Activated T-cell treated with anti-CD3 and anti-CD28 coated beads, Interleukin-2, amount 50 U/mL, for 48 hours (primary cell): ENCODE results near the gene ABCF1.

Experiments used
- DNase-seq, 2 experiments: peaks; one replicate each; pipeline ENCODE4 v3.0.0-alpha.2; 2020

Gene ABCF1

DNA sequence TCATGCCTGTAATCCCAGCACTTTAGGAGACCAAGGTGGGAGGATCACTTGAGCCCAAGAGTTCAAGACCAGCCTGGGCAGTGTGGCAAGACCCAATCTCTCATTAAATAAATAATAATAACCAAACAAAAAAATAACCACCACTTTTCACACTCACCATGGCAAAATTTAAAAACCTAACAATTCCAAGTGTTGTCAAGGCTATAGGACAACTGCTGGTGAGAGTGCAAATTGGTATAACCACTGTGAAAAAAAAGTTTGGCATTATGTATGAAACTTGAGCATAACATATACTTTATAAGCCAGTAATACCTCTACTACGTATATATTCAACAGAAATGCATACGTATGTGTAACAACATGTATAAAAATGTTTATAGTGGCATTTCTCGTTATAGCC, 10.3 kb upstream of the ABCF1 start:
- no peak for DNase-seq

DNA sequence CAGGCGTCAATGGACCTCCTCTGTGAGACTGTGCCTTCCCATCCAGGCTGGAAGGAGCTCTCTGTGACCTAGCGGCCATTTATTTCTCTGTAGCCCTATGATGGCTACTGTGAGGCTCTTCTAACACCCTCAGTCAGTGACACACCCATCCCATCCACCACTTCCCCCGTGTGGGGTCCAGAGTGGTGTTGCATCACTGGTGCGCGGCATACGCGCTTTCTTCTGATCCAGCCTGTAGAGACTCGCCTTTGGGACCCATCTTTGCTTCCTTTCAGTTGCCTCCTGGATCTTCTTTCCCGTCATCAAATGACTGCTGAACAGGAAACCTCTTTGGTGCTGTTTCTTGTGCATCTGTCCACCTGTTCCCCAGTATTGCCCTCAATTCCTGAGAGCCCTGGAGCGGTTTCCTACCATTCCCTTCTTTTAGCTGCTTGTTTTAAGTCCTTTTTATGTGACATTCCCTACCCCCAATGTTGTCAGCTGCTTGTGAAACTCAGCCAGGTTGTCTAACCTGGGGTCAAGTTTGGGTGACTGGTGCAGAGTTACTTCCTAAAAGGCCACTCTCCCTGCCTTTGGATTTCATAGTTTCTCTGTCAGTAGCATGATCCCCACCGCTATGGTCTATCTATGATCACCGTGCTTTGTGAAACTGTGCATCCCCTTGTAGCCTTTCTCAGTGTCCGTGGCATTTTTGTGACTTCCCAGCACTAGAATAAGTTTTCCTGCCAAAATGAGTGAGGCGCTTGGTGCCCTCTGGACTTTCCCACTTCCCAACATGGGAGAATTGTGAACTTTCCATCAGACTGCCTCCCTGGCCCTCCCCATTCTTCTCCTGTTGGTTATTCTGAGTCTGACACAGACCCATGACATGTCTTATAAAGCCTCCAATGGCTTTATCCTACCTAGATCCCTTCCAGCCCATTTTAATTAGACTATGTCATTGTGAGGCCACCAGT, 8.5 kb upstream of the ABCF1 start:
- no peak for DNase-seq

DNA sequence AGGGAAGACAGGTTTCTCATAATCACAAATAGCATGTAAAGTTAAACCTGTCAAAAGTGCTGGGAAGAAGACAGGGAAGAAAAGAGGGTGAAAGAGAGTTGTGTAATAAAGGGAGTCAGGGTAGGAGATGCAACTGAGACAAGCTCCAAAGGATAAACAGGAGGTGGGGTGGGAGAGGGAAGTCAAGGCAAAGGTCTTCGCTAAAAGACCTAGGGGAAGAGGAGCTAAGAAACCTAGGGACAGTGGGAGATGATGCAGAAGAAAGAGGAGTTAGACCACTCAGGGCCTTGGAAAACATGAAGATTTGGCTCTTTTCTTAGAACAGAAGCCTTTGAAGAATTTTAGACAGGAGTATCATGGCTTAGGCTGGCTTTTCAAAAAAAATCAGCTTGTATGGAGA, 7.1 kb upstream of the ABCF1 start:
- DNase-seq, result no peak

DNA sequence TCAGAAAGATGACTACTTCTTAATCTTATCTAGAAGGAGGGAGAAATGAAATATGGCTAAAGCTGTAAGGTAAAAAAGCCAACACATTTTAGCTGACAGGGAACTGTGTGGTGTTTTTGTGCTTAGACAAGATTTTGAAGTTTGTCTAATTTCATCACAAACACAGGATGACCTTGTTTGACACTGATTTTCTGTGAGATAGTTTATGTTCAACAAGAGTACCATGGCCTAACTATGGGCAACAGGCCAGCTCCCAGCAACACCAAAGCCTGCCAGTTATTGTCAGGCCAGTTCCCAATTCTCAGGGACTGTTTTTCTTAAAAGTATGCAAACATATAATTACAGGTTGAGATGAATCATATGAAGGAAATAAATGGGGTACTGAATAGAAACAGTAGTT, 5.5 kb upstream of the ABCF1 start:
- DNase-seq, result no peak

DNA sequence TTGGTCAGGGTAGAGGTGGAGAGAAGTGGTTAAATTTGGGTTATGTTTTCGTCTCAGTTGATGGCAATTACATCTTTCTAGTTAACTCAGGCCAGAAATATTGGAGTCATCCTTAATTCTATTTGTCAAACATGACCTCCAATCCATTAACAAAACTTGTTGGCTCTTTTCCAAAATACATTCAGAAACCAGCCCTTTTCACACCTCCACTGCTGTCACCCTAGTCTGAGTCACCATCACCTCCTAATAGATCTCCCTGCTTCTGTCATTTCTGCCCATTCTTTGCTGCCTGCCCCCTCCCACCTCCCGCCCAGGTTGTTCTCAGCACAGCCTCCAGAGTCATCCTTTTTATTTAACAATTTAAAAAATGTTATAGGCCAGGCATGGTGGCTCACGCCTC, 3.0 kb upstream of the ABCF1 start:
- DNase-seq, result peak; percentile 57 to 58

DNA sequence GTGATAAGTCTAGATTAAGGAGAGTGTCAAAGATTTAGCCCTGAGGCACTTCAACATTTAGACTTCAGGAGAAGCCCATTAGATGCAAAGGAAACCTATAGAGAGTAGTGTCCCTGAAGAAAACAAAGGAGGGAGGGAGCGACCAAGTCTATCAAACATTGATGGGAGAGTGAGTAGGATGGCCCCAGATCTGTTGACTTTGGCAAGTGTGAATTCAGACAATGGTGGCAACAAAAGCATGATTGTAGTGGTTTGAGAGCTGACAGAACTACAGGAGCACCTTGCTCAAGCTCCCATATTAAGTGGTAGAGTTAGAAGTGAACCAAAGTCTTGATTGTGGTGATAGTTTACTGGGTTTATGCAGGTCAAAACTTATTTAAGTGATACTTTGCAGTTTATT, 979 bp upstream of the ABCF1 start:
- DNase-seq, result no peak

DNA sequence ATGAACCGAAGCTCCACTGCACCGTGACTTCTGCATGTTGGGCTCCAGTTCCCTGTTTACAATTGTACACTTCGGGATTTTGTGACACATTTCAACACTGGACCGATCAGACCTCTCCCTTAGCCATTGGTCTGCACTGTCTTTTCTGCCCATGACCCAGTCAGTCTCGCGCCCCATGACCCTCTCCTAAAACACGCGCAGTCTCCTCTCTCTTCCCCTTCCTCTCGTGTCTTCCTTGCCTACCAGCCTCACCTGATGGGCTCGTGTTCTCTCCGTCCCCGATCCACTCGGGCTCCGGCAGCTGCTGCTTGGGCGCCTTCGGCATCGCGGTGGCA, 535 bp upstream of the ABCF1 start:
- DNase-seq, result no peak

DNA sequence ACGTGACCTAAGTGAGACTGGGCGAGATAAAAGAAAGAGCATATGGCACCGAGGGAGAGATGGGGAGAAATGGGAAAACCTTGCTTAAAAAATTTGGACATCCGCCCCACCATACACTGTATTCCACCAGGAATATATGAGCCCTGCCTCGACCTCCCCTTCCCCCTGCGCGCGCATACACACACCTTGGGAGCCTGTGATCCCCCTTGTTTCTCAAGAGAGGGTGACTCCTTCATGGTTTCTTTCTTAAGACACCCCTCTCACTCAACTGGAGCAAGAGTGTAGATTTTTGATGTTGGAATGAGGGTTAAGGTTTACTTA, 480 bp downstream of the ABCF1 start:
- DNase-seq, result no peak

DNA sequence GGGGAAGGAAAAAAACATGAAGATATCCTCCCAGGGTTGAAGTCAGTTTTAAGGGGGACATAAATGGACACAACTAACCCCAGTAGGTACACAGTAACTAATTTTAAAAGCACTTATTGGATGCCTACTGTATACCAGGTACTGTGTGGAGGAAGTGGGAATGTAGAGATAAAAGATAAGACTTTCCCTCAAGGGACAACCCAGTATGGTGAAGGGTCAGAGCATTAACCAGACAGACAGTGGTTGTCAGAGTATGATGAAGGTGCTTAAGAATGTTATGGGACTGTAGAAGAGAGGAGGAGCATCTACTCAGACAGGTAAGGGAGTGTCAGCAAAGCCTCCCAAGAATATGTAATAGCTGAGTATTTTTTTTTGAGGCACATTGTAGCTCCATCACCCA, 906 bp downstream of the ABCF1 start:
- DNase-seq, result no peak

DNA sequence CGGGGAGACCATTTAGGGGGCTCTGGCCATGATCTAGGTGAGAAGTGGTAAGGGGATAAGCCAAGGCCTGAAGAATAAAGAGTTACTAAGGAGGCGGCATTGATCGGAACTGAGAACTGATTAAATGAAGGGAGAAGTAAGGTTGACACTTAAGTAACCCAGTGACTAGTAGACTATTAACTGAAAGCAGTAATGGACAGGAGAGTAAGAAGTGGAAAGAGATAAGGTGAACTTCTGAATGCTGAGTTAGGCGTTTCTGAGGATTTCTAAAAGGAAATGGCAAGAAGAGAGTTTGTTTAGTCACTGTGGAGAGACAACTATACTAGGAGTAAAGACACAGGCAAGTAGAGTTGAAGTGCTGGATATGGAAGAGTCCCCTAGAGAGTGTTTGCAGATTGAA, 1.9 kb downstream of the ABCF1 start:
- DNase-seq, result no peak

DNA sequence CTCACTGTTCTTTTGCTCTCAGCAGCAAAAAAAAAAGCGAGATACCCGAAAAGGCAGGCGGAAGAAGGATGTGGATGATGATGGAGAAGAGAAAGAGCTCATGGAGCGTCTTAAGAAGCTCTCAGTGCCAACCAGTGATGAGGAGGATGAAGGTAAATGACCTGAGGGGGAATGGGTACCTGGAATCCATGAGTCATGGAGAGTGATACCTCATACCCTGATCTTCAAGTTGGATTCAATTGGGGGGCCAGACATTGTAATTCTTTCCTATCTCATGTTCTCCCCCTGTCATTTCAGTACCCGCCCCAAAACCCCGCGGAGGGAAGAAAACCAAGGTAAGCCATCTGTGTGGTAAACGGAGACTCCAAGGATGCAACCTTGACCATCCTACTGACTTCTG, 6.8 kb downstream of the ABCF1 start:
- DNase-seq, result no peak

DNA sequence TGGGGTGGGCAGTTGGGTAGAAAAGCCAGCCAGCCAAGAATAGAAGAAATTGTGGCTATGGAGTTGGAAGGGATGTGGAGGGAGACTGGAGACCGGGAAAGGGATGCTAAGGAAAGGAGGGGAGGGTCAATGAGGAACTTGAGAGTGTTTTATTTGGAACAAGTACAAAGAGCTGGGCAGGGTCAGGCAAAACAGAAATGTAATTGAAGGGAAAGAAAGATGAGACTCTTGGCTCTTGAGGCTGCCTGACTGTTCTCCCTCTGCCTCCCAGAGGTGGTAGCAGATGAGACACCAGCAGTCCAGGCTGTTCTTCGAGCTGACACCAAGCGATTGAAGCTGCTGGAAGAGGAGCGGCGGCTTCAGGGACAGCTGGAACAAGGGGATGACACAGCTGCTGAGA, 12.7 kb downstream of the ABCF1 start:
- DNase-seq, result no peak

DNA sequence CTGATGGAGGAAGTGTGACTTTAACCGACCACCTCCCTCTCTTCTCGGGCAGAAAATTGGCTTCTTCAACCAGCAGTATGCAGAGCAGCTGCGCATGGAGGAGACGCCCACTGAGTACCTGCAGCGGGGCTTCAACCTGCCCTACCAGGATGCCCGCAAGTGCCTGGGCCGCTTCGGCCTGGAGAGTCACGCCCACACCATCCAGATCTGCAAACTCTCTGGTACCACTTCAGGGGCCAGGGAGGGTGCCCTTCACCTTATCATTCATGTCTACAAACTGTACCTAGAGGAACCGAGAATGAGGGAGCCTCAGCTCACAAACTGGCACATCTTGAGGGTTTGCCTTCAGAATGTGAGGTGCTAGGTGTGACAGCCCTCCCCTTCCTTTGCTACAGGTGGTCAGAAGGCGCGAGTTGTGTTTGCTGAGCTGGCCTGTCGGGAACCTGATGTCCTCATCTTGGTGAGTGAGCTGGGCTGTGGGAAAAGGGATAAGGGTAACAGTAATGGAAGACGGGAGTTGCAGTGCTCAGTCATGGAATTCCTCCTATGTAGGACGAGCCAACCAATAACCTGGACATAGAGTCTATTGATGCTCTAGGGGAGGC, 18.6 kb downstream of the ABCF1 start:
- DNase-seq, result no peak

DNA sequence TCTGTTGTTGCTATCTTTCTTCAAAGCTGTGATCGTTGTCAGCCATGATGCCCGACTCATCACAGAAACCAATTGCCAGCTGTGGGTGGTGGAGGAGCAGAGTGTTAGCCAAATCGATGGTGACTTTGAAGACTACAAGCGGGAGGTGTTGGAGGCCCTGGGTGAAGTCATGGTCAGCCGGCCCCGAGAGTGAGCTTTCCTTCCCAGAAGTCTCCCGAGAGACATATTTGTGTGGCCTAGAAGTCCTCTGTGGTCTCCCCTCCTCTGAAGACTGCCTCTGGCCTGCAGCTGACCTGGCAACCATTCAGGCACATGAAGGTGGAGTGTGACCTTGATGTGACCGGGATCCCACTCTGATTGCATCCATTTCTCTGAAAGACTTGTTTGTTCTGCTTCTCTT, 19.3 kb downstream of the ABCF1 start:
- no peak for DNase-seq

DNA sequence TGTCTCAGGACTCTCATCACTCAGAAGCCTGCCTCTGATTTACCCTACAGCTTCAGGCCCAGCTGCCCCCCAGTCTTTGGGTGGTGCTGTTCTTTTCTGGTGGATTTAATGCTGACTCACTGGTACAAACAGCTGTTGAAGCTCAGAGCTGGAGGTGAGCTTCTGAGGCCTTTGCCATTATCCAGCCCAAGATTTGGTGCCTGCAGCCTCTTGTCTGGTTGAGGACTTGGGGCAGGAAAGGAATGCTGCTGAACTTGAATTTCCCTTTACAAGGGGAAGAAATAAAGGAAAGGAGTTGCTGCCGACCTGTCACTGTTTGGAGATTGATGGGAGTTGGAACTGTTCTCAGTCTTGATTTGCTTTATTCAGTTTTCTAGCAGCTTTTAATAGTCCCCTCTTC, 19.8 kb downstream of the ABCF1 start:
- DNase-seq, result no peak

DNA sequence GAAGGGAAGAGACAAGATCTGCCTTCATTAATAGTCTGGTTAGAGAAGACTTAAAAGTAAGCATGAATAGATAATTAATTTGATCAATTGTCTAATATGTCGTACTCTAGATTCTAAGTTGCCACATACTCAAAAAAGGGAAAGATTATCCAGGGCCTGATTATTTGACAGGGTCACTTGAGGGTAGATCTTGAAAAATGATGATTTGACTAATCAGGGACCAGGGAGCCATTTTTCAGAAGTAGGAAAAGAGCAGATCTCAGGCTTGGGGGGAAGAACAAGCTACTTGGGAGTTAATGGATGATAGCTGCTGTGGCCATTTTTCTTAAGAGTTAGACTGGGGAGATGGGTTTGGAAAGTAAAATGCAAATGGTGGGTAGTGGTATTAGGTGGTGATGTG, 21.0 kb downstream of the ABCF1 start:
- no peak for DNase-seq

DNA sequence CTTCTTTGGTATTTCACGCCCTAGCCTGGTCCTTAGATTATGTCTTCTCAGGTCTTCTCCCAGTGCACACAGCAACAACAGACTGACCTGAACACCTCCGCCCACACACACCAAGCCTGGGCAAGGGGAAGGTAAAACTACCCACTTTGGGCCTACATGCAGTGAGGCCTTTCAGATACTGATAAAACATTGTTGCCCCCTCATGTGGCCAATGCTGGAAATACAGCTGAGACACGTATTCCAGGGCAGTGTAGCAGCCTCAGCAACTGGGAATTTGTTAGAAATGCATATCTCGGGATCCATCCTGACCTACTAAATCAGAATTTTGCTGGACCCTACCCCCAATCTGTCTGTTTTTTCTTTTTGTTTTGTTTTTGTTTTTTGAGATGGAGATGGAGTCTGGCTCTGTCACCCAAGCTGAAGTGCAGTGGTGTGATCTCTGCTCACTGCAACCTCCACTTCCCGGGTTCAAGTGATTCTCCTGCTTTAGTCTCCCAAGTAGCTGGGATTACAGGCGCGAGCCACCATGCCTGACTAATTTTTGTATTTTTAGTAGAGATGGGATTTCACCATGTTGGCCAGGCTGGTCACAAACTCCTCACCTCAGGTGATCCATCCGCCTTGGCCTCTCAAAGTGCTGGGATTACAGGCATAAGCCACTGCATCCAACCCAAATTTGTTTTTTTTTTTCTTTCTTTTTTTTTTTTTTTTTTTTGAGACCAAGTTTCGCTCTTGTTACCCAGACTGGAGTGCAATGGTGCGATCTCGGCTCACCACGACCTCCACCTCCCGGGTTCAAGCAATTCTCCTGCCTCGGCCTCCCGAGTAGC, 26.3 kb downstream of the ABCF1 start:
- DNase-seq, result peak; percentile 88 to 90

DNA sequence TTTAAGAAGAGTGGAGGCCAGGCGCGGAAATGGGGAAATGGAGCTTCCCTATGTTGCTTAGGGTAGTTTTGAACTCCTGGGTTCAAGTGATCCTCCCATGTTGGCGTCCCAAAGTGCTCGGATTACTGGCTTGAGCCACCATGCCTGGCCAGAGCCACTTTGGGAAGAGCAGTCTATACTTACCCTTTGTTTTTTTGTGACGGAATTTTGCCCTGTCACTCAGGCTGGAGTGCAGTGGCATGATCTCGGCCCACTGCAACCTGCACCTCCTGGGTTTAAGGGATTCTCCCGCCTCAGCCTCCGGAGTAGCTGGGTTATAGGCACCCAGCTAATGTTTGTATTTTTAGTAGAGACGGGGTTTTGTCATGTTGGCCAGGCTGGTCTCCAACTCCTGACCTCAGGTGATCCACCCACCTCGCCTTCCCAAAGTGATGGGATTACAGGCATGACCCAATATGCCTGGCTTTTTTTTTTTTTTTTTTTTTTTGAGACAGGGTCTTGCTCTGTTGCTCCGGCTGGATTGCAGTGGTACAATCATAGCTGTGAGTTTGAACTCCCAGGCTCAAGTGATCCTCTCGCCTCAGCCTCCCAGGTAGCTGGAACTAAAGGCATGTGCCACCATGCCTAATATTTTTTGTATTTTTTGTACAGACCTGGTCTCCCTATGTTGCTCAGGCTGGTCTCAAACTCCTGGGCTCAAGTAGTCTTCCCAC, 27.8 kb downstream of the ABCF1 start:
- no peak for DNase-seq

DNA sequence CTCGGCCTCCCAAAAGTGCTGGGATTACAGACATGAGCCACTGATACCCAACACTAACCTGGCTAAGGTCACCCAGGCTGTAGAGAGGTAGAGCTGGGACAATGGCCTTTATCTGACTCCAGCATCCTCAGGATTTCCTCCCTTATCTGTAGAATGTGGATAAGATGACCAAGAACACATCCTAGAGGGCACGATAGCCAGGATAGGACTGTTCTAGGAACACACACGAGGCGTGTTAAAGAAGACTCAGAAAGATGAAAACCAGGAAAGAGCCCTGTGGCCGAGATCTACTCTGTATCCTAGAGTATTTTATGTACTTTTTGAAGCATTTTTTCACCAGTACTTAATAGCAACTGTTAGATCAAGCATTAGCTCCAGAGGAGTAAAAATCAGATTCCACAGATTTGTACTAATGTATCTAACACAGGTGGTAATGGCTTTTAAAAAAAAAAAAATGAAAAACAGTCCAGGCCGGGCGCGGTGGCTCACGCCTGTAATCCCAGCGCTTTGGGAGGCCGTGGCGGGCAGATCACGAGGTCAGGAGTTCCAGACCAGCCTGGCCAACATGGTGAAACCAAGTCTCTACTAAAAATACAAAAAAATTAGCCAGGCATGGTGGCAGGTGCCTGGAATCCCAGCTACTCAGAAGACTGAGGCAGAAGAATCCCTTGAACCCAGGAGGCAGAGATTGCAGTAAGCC, 28.5 kb downstream of the ABCF1 start:
- no peak for DNase-seq

DNA sequence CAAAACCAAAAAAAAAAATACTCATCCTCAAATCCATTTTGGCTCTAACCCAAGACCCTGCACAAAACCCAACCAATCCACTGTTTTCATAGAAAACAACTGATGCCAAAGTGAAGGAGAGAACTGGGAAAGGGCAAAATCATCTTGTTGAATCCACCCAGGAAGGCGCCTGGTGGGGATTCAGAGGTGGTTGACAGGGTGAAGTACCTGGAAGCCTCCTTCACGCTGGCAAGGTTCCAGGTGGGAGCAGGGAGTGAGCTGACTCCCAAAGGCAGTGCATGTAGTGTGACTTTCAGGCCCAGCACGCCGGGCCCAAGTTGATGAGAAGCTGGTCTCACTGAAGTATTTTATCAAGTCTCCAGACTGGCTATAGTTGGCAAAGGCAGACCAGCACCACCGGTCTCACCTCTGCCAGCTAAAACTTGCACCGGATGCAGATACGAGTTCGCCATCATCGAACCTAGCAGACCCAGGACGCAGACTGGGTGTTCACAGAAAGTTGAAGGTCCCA, 29.3 kb downstream of the ABCF1 start:
- DNase-seq, result no peak

DNA sequence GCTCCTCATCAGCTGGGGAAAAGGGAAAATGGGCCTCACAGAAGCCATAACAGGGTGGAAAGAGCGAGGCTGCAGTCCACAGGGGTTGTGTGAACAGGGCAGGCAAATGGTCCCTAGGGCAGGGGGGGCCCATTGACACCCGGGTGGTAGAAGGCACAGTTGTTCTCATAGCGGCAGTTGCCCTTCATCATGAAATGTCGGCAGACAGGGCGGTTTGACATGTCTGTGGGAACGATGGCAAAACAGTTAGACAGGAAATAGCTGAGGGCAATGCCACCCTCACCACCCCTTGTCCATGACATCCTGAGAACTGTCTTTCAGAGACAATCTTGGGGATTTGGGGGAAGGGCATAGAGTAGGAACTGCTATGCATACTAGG, 30.2 kb downstream of the ABCF1 start:
- DNase-seq, result no peak

DNA sequence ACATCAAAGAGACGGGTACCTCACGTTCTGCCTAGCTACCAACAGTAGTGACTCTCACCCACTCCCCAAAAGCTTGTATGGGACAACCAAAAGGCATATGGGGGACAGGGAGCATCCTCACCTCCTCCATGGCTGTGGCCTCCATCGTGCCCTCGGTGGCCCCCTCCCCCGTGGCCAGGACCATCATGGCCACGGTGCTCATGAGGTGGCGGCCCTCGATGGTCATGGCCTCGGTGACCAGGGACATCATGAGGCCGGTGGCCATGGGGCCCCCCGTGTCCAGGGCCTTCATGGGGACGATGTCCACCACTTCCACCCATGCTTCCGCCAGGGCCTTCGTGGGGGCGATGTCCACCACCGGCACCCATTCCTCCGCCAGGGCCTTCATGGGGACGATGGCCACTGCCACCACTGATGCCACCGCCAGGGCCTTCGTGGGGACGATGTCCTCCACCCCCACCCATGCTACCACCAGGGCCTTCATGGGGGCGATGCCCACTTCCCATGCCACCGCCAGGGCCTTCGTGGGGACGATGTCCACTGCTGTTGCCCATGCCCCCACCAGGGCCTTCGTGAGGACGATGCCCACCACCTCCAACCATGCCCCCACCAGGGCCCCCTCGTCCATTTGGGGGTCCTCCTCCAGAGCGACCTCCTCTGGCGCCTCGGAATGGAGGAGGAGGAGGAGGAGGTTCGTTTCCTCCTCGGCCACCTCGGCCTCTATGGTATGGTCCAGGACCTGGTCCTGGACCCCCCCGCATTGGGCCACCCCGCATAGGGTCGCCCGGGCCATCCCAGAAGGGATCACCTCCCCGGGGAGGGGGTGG, 30.8 kb downstream of the ABCF1 start:
- no peak for DNase-seq
